Fibroblast of the aortic adventitia (primary cell): Measurements from ENCODE around the gene ARID3B. TPM values are rescaled to one million over a fixed set of nuclear protein-coding genes. Genes with fewer than 3 reads are reported as not detected.

Source experiments
- DNase-seq: peaks from one replicate; pipeline ENCODE4 v3.0.0-alpha.2; 2010; ENCODE audit warnings: low read depth
- H3K4me3 ChIP-seq: 2 replicates; pipeline ENCODE4 v1.5.1; 2011; ENCODE audit warnings: low read depth, mild to moderate bottlenecking, control low read depth, low read length, moderate library complexity
- total RNA-seq: library from RNA; depleted of rRNA; stranded (reverse); fragments of >200 nt; gene quantifications from 2 replicates; pipeline ENCODE4 v1.2.3, GENCODE V29; 2012; ENCODE audit warnings: low replicate concordance
- TF ChIP-seq, protein P1 (sequence below): IDR thresholded peaks from 2 replicates; pipeline ENCODE4 v1.5.1; 2011; ENCODE audit warnings: mild to moderate bottlenecking, low read length, control low read depth, inconsistent platforms; ENCODE audit not compliant: insufficient read depth

The ARID3B gene
- 0.33 and 2.5 TPM in 2 replicates for total RNA-seq

DNA sequence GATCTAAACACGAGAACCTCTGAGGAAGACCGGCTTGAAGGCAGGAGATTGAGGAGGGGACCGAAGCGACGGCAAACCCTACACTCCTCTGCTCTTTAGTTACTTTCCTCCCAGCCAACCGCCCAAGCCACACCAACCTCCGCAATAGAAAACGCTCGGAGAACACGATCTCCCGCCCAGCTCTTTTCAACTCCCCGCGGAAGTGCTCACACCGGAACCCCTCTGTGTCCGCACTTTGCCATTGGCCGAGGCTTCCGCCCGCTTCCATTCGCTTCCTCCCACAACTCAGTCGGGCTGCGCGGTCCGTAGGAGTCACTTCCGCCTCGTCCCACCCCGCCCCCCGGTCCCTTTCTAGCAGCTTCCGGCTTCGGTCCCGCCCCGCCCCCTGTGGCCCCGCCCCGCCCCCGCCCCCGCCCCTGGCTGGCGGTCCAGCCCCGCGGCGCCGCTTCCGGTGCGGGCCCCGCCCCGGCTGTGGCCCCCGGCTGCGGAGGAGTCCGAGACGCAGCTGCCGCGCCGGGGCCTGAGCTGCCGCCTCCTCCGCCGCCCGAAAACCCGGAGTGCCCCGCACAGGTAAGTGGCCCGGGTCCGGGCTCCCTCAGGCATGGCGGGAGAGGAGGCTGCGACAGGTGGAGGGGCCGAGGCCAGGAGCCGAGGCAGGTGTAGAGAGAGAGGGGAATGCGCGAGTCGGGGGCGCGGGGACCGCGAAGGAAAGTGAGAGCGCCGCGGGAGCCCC is at the start of gene ARID3B:
ARID3B (plus strand) TSS at position 460 of the 733 bp plus-strand sequence. CDS start 2,717 bp downstream, outside the sequence.
- peak; percentile 96 for DNase-seq
- TF ChIP-seq, protein P1, sequence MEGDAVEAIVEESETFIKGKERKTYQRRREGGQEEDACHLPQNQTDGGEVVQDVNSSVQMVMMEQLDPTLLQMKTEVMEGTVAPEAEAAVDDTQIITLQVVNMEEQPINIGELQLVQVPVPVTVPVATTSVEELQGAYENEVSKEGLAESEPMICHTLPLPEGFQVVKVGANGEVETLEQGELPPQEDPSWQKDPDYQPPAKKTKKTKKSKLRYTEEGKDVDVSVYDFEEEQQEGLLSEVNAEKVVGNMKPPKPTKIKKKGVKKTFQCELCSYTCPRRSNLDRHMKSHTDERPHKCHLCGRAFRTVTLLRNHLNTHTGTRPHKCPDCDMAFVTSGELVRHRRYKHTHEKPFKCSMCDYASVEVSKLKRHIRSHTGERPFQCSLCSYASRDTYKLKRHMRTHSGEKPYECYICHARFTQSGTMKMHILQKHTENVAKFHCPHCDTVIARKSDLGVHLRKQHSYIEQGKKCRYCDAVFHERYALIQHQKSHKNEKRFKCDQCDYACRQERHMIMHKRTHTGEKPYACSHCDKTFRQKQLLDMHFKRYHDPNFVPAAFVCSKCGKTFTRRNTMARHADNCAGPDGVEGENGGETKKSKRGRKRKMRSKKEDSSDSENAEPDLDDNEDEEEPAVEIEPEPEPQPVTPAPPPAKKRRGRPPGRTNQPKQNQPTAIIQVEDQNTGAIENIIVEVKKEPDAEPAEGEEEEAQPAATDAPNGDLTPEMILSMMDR, result no peak
- H3K4me3 ChIP-seq, result peak within 1 kb of the TSS; percentile 82

- no peak for DNase-seq
- no peak overlapping the region for H3K4me3 ChIP-seq
- TF ChIP-seq, protein P1, result no peak
Measured at GRCh38 chr15:74496648-74497047, 44.4 kb upstream of the ARID3B start.

- H3K4me3 ChIP-seq, result no peak overlapping the region
- TF ChIP-seq, protein P1, result no peak
- DNase-seq, result peak; percentile 19
Measured at GRCh38 chr15:74497584-74497983, 43.4 kb upstream of the ARID3B start.

DNA sequence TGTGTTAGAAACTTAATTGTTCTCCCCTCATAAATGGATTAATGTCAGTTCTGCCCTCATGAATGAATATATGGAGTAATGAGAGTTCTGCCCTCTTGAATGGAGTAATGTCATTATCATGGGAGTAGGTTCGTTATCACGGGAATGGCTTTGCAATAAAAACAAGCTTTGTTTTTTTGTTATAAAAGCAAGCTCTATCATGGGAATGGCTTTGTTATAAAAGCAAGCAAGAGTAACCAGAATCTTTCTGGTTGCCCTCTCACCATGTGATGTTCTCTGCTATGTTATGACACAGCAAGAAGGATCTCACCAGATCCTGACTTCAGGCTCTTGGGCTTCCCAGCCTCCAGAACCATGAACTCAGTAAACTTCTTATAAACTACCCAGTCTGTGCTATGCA is 41.7 kb upstream of the ARID3B start:
- TF ChIP-seq, protein P1, result no peak
- no peak for DNase-seq
- H3K4me3 ChIP-seq, result no peak overlapping the region

- H3K4me3 ChIP-seq, result no peak overlapping the region
- TF ChIP-seq, protein P1, result no peak
- no peak for DNase-seq
Measured at GRCh38 chr15:74500401-74500800, 40.6 kb upstream of the ARID3B start.

DNA sequence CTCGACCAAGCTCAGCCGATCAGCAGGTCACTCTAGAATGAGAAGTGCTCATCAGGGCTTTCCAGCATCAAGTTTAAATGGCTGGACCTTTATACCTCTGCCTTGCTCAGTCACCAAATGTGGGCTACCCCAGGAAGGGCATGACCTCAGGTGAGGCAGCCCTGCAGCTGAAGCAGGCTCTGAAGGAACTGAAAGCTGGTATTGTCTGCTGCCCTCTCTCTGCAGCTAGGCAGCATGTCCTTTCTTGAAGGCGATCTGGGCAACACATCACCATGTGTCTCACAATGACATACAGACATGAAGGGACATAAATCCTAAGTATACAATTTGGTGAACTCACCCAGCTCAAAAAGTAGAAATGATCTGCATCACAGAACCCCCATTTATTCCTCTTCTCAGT is 38.7 kb upstream of the ARID3B start:
- DNase-seq, result no peak
- TF ChIP-seq, protein P1, result no peak
- no peak overlapping the region for H3K4me3 ChIP-seq
